CD14-positive monocyte (primary cell): Measurements from ENCODE around the gene UGT8. TPM values are rescaled to one million over a fixed set of nuclear protein-coding genes. Genes with fewer than 3 reads are reported as not detected.

Experiments
- DNase-seq, 3 donors: peaks; one replicate each; pipeline ENCODE4 v3.0.0-alpha.2; 2011 to 2022
- H2AFZ ChIP-seq: 2 replicates; pipeline ENCODE4 v1.6.0; 2012; ENCODE audit warnings: mild to moderate bottlenecking, low read depth, low read length, inconsistent platforms; ENCODE audit not compliant: insufficient read depth, poor library complexity, severe bottlenecking
- H3K27ac ChIP-seq, 2 donors: 1 replicate in 1 of 2; 2 replicates in 1 of 2; pipeline ENCODE4 v1.5.1; 2012 to 2013; ENCODE audit warnings: low read length in 2 of 2, control low read depth in 1 of 2, inconsistent platforms in 1 of 2, low read depth in 1 of 2, mild to moderate bottlenecking in 1 of 2
- H3K27me3 ChIP-seq, 2 donors: one replicate each; pipeline versions ENCODE4 v1.6.0 to v1.6.1; 2011 to 2013; ENCODE audit warnings: low read length in 2 of 2; ENCODE audit not compliant: control insufficient read depth in 2 of 2, insufficient read depth in 2 of 2
- H3K36me3 ChIP-seq, 2 donors: replicated peaks in 1 of 2; 1 replicate in 1 of 2; 2 replicates in 1 of 2; pipeline versions ENCODE4 v1.5.1 to v1.6.1; 2012 to 2013; ENCODE audit warnings: low read length in 2 of 2, control low read depth in 1 of 2, inconsistent platforms in 1 of 2, mild to moderate bottlenecking in 1 of 2; ENCODE audit not compliant: insufficient read depth in 2 of 2, control insufficient read depth in 1 of 2
- H3K4me1 ChIP-seq, 2 donors: 1 replicate in 1 of 2; 2 replicates in 1 of 2; pipeline versions ENCODE4 v1.5.1 to v1.6.1; 2012 to 2013; ENCODE audit warnings: low read length in 2 of 2, control low read depth in 1 of 2, inconsistent platforms in 1 of 2, mild to moderate bottlenecking in 1 of 2, moderate library complexity in 1 of 2; ENCODE audit not compliant: insufficient read depth in 2 of 2, control insufficient read depth in 1 of 2
- H3K4me2 ChIP-seq: replicated peaks from 2 replicates; pipeline ENCODE3; 2012; ENCODE audit warnings: low read length, moderate library complexity, mild to moderate bottlenecking; ENCODE audit not compliant: poor library complexity, severe bottlenecking; ENCODE audit errors: extremely low read depth
- H3K4me3 ChIP-seq, 3 experiments: fragments of 200-600 bp in 1 of 3; sonication (generic) in 1 of 3; replicated peaks in 1 of 3; 1 replicate in 2 of 3; 2 replicates in 1 of 3; pipeline ENCODE4 v1.5.1; 2011 to 2013; ENCODE audit warnings: low read length in 3 of 3, mild to moderate bottlenecking in 3 of 3, control low read depth in 2 of 3, low read depth in 2 of 3, inconsistent platforms in 1 of 3, moderate library complexity in 1 of 3
- H3K79me2 ChIP-seq: 2 replicates; pipeline ENCODE4 v1.6.0; 2012; ENCODE audit warnings: mild to moderate bottlenecking, control low read depth, inconsistent platforms, low read length, moderate library complexity; ENCODE audit not compliant: insufficient read depth
- H3K9ac ChIP-seq: 2 replicates; pipeline ENCODE4 v1.6.0; 2017; ENCODE audit warnings: low read length, mild to moderate bottlenecking; ENCODE audit not compliant: insufficient read depth, poor library complexity, severe bottlenecking
- H3K9me3 ChIP-seq, 2 donors: replicated peaks in 1 of 2; 1 replicate in 1 of 2; 2 replicates in 1 of 2; pipeline versions ENCODE4 v1.5.1 to v1.6.1; 2012 to 2013; ENCODE audit warnings: low read length in 2 of 2, control low read depth in 1 of 2; ENCODE audit not compliant: control insufficient read depth in 1 of 2, insufficient read depth in 1 of 2
- H4K20me1 ChIP-seq: 2 replicates; pipeline ENCODE4 v1.6.0; 2012; ENCODE audit warnings: mild to moderate bottlenecking, low read length, control low read depth, moderate library complexity; ENCODE audit not compliant: insufficient read depth
- H3K27ac Mint-ChIP-seq, 7 donors: one replicate each; pipeline ENCODE4 v1.8.0; 2020; ENCODE audit warnings: mild to moderate bottlenecking in 7 of 7, mixed read lengths in 7 of 7, moderate library complexity in 6 of 7, inconsistent platforms in 2 of 7
- H3K27me3 Mint-ChIP-seq, 3 donors: one replicate each; pipeline ENCODE4 v1.8.0; 2021 to 2022; ENCODE audit warnings: low read depth in 3 of 3, mild to moderate bottlenecking in 3 of 3, mixed read lengths in 3 of 3, moderate library complexity in 3 of 3, inconsistent platforms in 1 of 3
- H3K36me3 Mint-ChIP-seq, 2 donors: one replicate each; pipeline ENCODE4 v1.8.0; 2020; ENCODE audit warnings: mixed read lengths in 2 of 2, inconsistent platforms in 1 of 2, mild to moderate bottlenecking in 1 of 2
- H3K4me1 Mint-ChIP-seq: one replicate; pipeline ENCODE4 v1.8.0; 2020; ENCODE audit warnings: mild to moderate bottlenecking, mixed read lengths
- H3K4me3 Mint-ChIP-seq, 2 donors: one replicate each; pipeline ENCODE4 v1.8.0; 2020; ENCODE audit warnings: mild to moderate bottlenecking in 2 of 2, mixed read lengths in 2 of 2, moderate library complexity in 1 of 2
- H3K9me3 Mint-ChIP-seq, 7 donors: one replicate each; pipeline ENCODE4 v1.8.0; 2020 to 2022; ENCODE audit warnings: mixed read lengths in 7 of 7, mild to moderate bottlenecking in 6 of 7, moderate library complexity in 6 of 7, inconsistent platforms in 2 of 7
- CTCF ChIP-seq: fragments of 200-600 bp; IDR thresholded peaks from one replicate; pipeline ENCODE4 v1.8.0; 2022; ENCODE audit warnings: antibody characterized with exemption, mild to moderate bottlenecking
- WGBS: methylation state at CpG from one replicate; pipeline ENCODE4 v1.1.5; 2013; ENCODE audit warnings: missing lambda C conversion rate; ENCODE audit not compliant: insufficient coverage; 5-methylcytosine and 5-hydroxymethylcytosine counted together
- intact Hi-C, 2 donors: fragments of 100-400 bp; cut with micrococcal nuclease; formaldehyde crosslinking; loops; one replicate each; pipeline versions ENCODE4 v1.15.0 to v1.15.1; 2023
- polyA plus RNA-seq, 3 donors: library from polyadenylated mRNA; depleted of rRNA in 1 of 3; unstranded in 2 of 3; stranded (reverse) in 1 of 3; fragments of 300-500 nt in 2 of 3; fragments of >200 nt in 1 of 3; fragmentation: Illumina TruSeq in 2 of 3; gene quantifications; 1 replicate in 2 of 3; 2 replicates in 1 of 3; pipeline ENCODE4 v1.2.3, GENCODE V29; 2012 to 2021

UGT8 gene
- polyA plus RNA-seq, 3 donors: not detected

- Histone ChIP-seq H3K4me1 (no peaks in the 10 kb centered on the region), H3K4me3 (no peak overlapping the region), H3K4me2 (no peak overlapping the region), H4K20me1 (no peaks in the 10 kb centered on the region), H3K9me3 (peaks cover 0 to 8% of the 10 kb centered on the region in 2 donors), H3K27me3 (peaks cover 25 to 28% of the 10 kb centered on the region in 2 donors), H3K27ac (no peak overlapping the region), H2AFZ (no peak overlapping the region), H3K79me2 (no peaks in the 10 kb centered on the region), H3K9ac (no peak overlapping the region), H3K36me3 (no peaks in the 10 kb centered on the region)
- no peak for TF ChIP-seq CTCF
- no peak overlapping the region for H3K4me3 Mint-ChIP-seq
- peaks cover 23 to 30% (median 26%) of the 10 kb centered on the region in 3 donors for H3K27me3 Mint-ChIP-seq
- H3K36me3 Mint-ChIP-seq: no peaks in the 10 kb centered on the region
- WGBS: 90% methylated on average over 2 of the region's 5 CpGs
- DNase-seq: no peak
- H3K4me1 Mint-ChIP-seq: peaks cover 3% of the 10 kb centered on the region
- peaks cover 0 to 14% (median 0%) of the 10 kb centered on the region in 7 donors for H3K9me3 Mint-ChIP-seq
- intact Hi-C loops: no loop called here
- no peak overlapping the region for H3K27ac Mint-ChIP-seq
Observed at GRCh38 chr4:114603497-114603896, 4.9 kb downstream of the UGT8 start.

GRCh38 chr4:114606245-114606644, 7.6 kb downstream of the UGT8 start:
- WGBS: 100% methylated on average over 1 of the region's 2 CpGs
- no peak overlapping the region for H3K9ac ChIP-seq
- Mint-ChIP-seq H3K27me3 (peaks cover 0 to 3% (median 2%) of the 10 kb centered on the region in 3 donors), H3K27ac (no peak overlapping the region), H3K9me3 (no peaks in the 10 kb centered on the region), H3K36me3 (no peaks in the 10 kb centered on the region), H3K4me3 (no peak overlapping the region), H3K4me1 (no peaks in the 10 kb centered on the region)
- H3K4me3 ChIP-seq: no peak overlapping the region
- no peak for TF ChIP-seq CTCF
- H3K79me2 ChIP-seq: no peaks in the 10 kb centered on the region
- H2AFZ ChIP-seq: no peak overlapping the region
- no peaks in the 10 kb centered on the region for H3K4me1 ChIP-seq
- intact Hi-C loops: no loop called here
- H3K4me2 ChIP-seq: no peak overlapping the region
- no peaks in the 10 kb centered on the region for H3K9me3 ChIP-seq
- H3K36me3 ChIP-seq: no peaks in the 10 kb centered on the region
- no peak overlapping the region for H3K27ac ChIP-seq
- H3K27me3 ChIP-seq: peaks cover 4 to 6% of the 10 kb centered on the region in 2 donors
- DNase-seq: no peak
- no peaks in the 10 kb centered on the region for H4K20me1 ChIP-seq
